H9 (cell line): ENCODE results near the gene ITK. TPM values are rescaled to one million over a fixed set of nuclear protein-coding genes. Genes with fewer than 3 reads are reported as not detected.

Source experiments
- DNase-seq: peaks from one replicate; pipeline ENCODE4 v3.0.0-alpha.2; 2017
- H2AFZ ChIP-seq: one replicate; pipeline ENCODE4 v1.6.1; 2013; ENCODE audit warnings: mild to moderate bottlenecking, low read length, control low read depth, moderate library complexity
- H2AK5ac ChIP-seq: 2 replicates; pipeline ENCODE4 v1.6.1; 2013; ENCODE audit warnings: low read length, control low read depth, mixed read lengths; ENCODE audit not compliant: insufficient read length
- H2BK120ac ChIP-seq: one replicate; pipeline ENCODE4 v1.6.1; 2013; ENCODE audit warnings: low read depth, mild to moderate bottlenecking, low read length, control low read depth, inconsistent platforms; ENCODE audit not compliant: poor library complexity, severe bottlenecking
- H2BK12ac ChIP-seq: 2 replicates; pipeline ENCODE4 v1.6.1; 2013; ENCODE audit warnings: low read length, control low read depth, mixed read lengths, low read depth; ENCODE audit not compliant: insufficient read length
- H2BK15ac ChIP-seq: 2 replicates; pipeline ENCODE4 v1.6.1; 2013; ENCODE audit warnings: low read depth, low read length, control low read depth
- H2BK20ac ChIP-seq: one replicate; pipeline ENCODE4 v1.6.1; 2013; ENCODE audit warnings: low read depth, mild to moderate bottlenecking, low read length, control low read depth, inconsistent platforms; ENCODE audit not compliant: poor library complexity, severe bottlenecking
- H2BK5ac ChIP-seq: 2 replicates; pipeline ENCODE4 v1.6.1; 2013; ENCODE audit warnings: low read length, control low read depth, mixed read lengths; ENCODE audit not compliant: insufficient read length
- H3K14ac ChIP-seq: 2 replicates; pipeline ENCODE4 v1.6.1; 2013; ENCODE audit warnings: low read length, control low read depth; ENCODE audit not compliant: insufficient read depth
- H3K18ac ChIP-seq: 2 replicates; pipeline ENCODE4 v1.6.1; 2013; ENCODE audit warnings: low read depth, mild to moderate bottlenecking, mixed read lengths, low read length, control low read depth; ENCODE audit not compliant: insufficient read length
- H3K23ac ChIP-seq: 2 replicates; pipeline ENCODE4 v1.6.1; 2013; ENCODE audit warnings: low read length, control low read depth, mixed read lengths, low read depth; ENCODE audit not compliant: insufficient read length
- H3K23me2 ChIP-seq: 2 replicates; pipeline ENCODE4 v1.6.1; 2013; ENCODE audit warnings: low read depth, mild to moderate bottlenecking, mixed read lengths, low read length, control low read depth; ENCODE audit not compliant: insufficient read length, poor library complexity, severe bottlenecking
- H3K27ac ChIP-seq: 2 replicates; pipeline ENCODE4 v1.5.1; 2013; ENCODE audit warnings: low read length, control low read depth, mixed read lengths, low read depth; ENCODE audit not compliant: insufficient read length
- H3K27me3 ChIP-seq: 2 replicates; pipeline ENCODE4 v1.6.1; 2013; ENCODE audit warnings: low read length, control low read depth, inconsistent platforms; ENCODE audit not compliant: insufficient read depth
- H3K4ac ChIP-seq: 2 replicates; pipeline ENCODE4 v1.6.1; 2013; ENCODE audit warnings: low read depth, mild to moderate bottlenecking, control low read depth, inconsistent platforms, low read length, moderate library complexity
- H3K4me1 ChIP-seq: 2 replicates; pipeline ENCODE4 v1.6.1; 2013; ENCODE audit warnings: low read length, control low read depth, inconsistent platforms; ENCODE audit not compliant: insufficient read depth
- H3K4me2 ChIP-seq: 2 replicates; pipeline ENCODE4 v1.6.1; 2013; ENCODE audit warnings: low read length, control low read depth, mixed read lengths; ENCODE audit not compliant: insufficient read length, insufficient read depth
- H3K56ac ChIP-seq: 2 replicates; pipeline ENCODE4 v1.6.1; 2013; ENCODE audit warnings: low read depth, mild to moderate bottlenecking, mixed read lengths, low read length, control low read depth; ENCODE audit not compliant: insufficient read length
- H3K79me1 ChIP-seq: 2 replicates; pipeline ENCODE4 v1.6.1; 2013; ENCODE audit warnings: low read depth, mild to moderate bottlenecking, moderate library complexity, low read length, control low read depth, inconsistent platforms; ENCODE audit not compliant: insufficient read depth, poor library complexity, severe bottlenecking
- H3K79me2 ChIP-seq: 2 replicates; pipeline ENCODE4 v1.6.1; 2013; ENCODE audit warnings: low read length, control low read depth, inconsistent platforms; ENCODE audit not compliant: insufficient read depth
- H3K9ac ChIP-seq: 2 replicates; pipeline ENCODE4 v1.6.1; 2013; ENCODE audit warnings: low read length, control low read depth, mixed read lengths; ENCODE audit not compliant: insufficient read length; ENCODE audit errors: extremely low read depth
- H3K9me3 ChIP-seq: one replicate; pipeline ENCODE4 v1.6.1; 2013; ENCODE audit warnings: low read depth, low read length, inconsistent platforms; ENCODE audit not compliant: control insufficient read depth
- H3T11ph ChIP-seq: one replicate; pipeline ENCODE4 v1.6.1; 2013; ENCODE audit warnings: mild to moderate bottlenecking, low read length, control low read depth, inconsistent platforms
- H4K20me1 ChIP-seq: one replicate; pipeline ENCODE4 v1.6.1; 2013; ENCODE audit not compliant: control insufficient read depth, insufficient read length, insufficient read depth
- H4K5ac ChIP-seq: 2 replicates; pipeline ENCODE4 v1.6.1; 2013; ENCODE audit warnings: low read depth, mild to moderate bottlenecking, mixed read lengths, low read length, control low read depth; ENCODE audit not compliant: insufficient read length
- H4K8ac ChIP-seq: replicated peaks from 2 replicates; pipeline ENCODE4 v1.6.1; 2013; ENCODE audit warnings: low read length, control low read depth, mixed read lengths, low read depth; ENCODE audit not compliant: insufficient read length
- H4K91ac ChIP-seq: 2 replicates; pipeline ENCODE4 v1.6.1; 2013; ENCODE audit warnings: low read depth, mild to moderate bottlenecking, moderate library complexity, mixed read lengths, low read length, control low read depth; ENCODE audit not compliant: insufficient read length
- H3K27ac Mint-ChIP-seq, 3 experiments: 2 replicates in 2 of 3; 3 replicates in 1 of 3; pipeline ENCODE4 v1.8.0; 2020 to 2021; ENCODE audit warnings: mixed read lengths in 3 of 3, mild to moderate bottlenecking in 1 of 3, moderate library complexity in 1 of 3
- H3K27me3 Mint-ChIP-seq: 2 replicates; pipeline ENCODE4 v1.8.0; 2021; ENCODE audit warnings: low read depth, mild to moderate bottlenecking, moderate library complexity, mixed read lengths
- H3K36me3 Mint-ChIP-seq, 3 experiments: 2 replicates in 2 of 3; 3 replicates in 1 of 3; pipeline ENCODE4 v1.8.0; 2020 to 2021; ENCODE audit warnings: low read depth in 3 of 3, mixed read lengths in 3 of 3; ENCODE audit not compliant: insufficient read depth in 1 of 3
- H3K4me1 Mint-ChIP-seq, 2 experiments: 2 replicates each; pipeline ENCODE4 v1.8.0; 2020; ENCODE audit warnings: mixed read lengths in 2 of 2
- H3K4me3 Mint-ChIP-seq, 2 experiments: 2 replicates in 1 of 2; 3 replicates in 1 of 2; pipeline ENCODE4 v1.8.0; 2020 to 2021; ENCODE audit warnings: mild to moderate bottlenecking in 2 of 2, mixed read lengths in 2 of 2, moderate library complexity in 1 of 2
- H3K9me3 Mint-ChIP-seq, 2 experiments: 2 replicates in 1 of 2; 3 replicates in 1 of 2; pipeline ENCODE4 v1.8.0; 2020; ENCODE audit warnings: mild to moderate bottlenecking in 2 of 2, mixed read lengths in 2 of 2, moderate library complexity in 1 of 2
- CTCF ChIP-seq: fragments of 200-600 bp; sonication (generic); conservative IDR thresholded peaks from 3 replicates; pipeline ENCODE4 v1.8.0; 2021; ENCODE audit warnings: antibody characterized with exemption, mild to moderate bottlenecking
- WGBS: extraction: QIAGEN DNeasy Blood & Tissue Kit; methylation state at CpG from one replicate; pipeline ENCODE4 v1.1.7; 2013; ENCODE audit warnings: missing lambda C conversion rate, low lambda C conversion rate, mixed read lengths; ENCODE audit not compliant: insufficient read length; ENCODE audit errors: extremely low coverage; 5-methylcytosine and 5-hydroxymethylcytosine counted together
- total RNA-seq: library from RNA; stranded (reverse); gene quantifications from 2 replicates; pipeline ENCODE4 v1.2.1, GENCODE V29; 2021

ITK gene
- total RNA-seq, 1 experiment from 2014 or later: 0.22 TPM

DNA sequence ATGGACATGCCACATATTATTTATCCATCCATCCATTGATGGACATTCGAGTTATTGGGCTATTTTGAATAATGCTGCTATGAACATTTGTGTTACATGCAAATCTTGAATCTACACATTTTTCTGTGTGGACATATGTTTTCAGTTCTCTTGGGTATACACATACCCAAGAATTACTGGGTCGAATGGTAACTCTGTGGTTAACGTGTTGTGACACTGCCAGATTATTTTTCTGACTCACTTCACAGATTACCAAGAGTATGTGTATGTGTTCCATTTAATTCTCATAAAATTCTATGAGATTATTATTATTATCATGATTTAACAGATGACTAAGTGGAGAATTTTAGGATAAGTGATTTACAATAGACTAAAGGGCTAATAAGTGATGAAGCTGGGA, 112.0 kb downstream of the ITK start:
- no peak overlapping the region for H2BK20ac ChIP-seq
- H2AK5ac ChIP-seq: no peak overlapping the region
- no peak overlapping the region for H2BK5ac ChIP-seq
- no peaks in the 10 kb centered on the region for H3K23me2 ChIP-seq
- H3T11ph ChIP-seq: no peak overlapping the region
- Mint-ChIP-seq H3K27ac (no peak overlapping the region), H3K9me3 (no peaks in the 10 kb centered on the region), H3K27me3 (no peaks in the 10 kb centered on the region), H3K36me3 (peaks cover 5 to 42% (median 28%) of the 10 kb centered on the region in 3 experiments; a peak in 6 of 7 replicates), H3K4me3 (no peak overlapping the region), H3K4me1 (peaks cover 2 to 6% of the 10 kb centered on the region in 2 experiments; a peak in 3 of 4 replicates)
- no peak overlapping the region for H3K4me2 ChIP-seq
- H3K27ac ChIP-seq: no peak overlapping the region
- no peak for TF ChIP-seq CTCF
- no peaks in the 10 kb centered on the region for H4K20me1 ChIP-seq
- no peak overlapping the region for H4K5ac ChIP-seq
- no peak overlapping the region for H3K23ac ChIP-seq
- no peak for DNase-seq
- WGBS: no CpG with 5 or more reads among the region's 3 CpGs
- no peaks in the 10 kb centered on the region for H3K9me3 ChIP-seq
- H4K8ac ChIP-seq: no peak overlapping the region
- no peak overlapping the region for H3K56ac ChIP-seq
- no peaks in the 10 kb centered on the region for H3K27me3 ChIP-seq
- H2BK12ac ChIP-seq: no peak overlapping the region
- no peak overlapping the region for H2AFZ ChIP-seq
- no peak overlapping the region for H3K18ac ChIP-seq
- no peaks in the 10 kb centered on the region for H3K79me1 ChIP-seq
- no peak overlapping the region for H2BK120ac ChIP-seq
- no peaks in the 10 kb centered on the region for H3K79me2 ChIP-seq
- H3K9ac ChIP-seq: no peak overlapping the region
- H3K4ac ChIP-seq: no peak overlapping the region
- H2BK15ac ChIP-seq: no peak overlapping the region
- H3K14ac ChIP-seq: no peak overlapping the region
- H3K4me1 ChIP-seq: no peaks in the 10 kb centered on the region
- no peak overlapping the region for H4K91ac ChIP-seq
